ENCODE data around the gene CALN1. TPM values are rescaled to one million over a fixed set of nuclear protein-coding genes. Genes with fewer than 3 reads are reported as not detected.

The CALN1 gene
- polyA plus RNA-seq, 3 donors: under 0.01 TPM; not detected in 2

- H4K20me1 ChIP-seq (ENCODE audit: insufficient read depth, low read length): no peaks in the 10 kb centered on the region
- no peak overlapping the region for H3K9ac ChIP-seq (ENCODE audit: insufficient read depth, low read length, poor library complexity, severe bottlenecking)
- no peaks in the 10 kb centered on the region for H3K36me3 ChIP-seq (replicated peaks in 1 of 2; ENCODE audit: control insufficient read depth in 1 of 2, insufficient read depth in 2 of 2, low read length in 2 of 2)
- H3K4me1 ChIP-seq (ENCODE audit: control insufficient read depth in 1 of 2, insufficient read depth in 2 of 2, low read length in 2 of 2): no peaks in the 10 kb centered on the region
- Mint-ChIP-seq H3K27ac (no peak overlapping the region), H3K4me3 (no peak overlapping the region), H3K27me3 (ENCODE audit: low read depth in 3 of 3) (peaks cover 0 to 2% (median 2%) of the 10 kb centered on the region in 3 donors), H3K36me3 (no peaks in the 10 kb centered on the region), H3K9me3 (peaks cover 2 to 17% (median 8%) of the 10 kb centered on the region in 7 donors), H3K4me1 (no peaks in the 10 kb centered on the region)
- no peak overlapping the region for H3K27ac ChIP-seq (ENCODE audit: low read depth in 1 of 2, low read length in 2 of 2)
- no peak overlapping the region for H3K4me3 ChIP-seq (replicated peaks in 1 of 3; ENCODE audit: low read depth in 2 of 3, low read length in 3 of 3)
- H3K79me2 ChIP-seq (ENCODE audit: insufficient read depth, low read length): no peaks in the 10 kb centered on the region
- DNase-seq: no peak
- intact Hi-C loops (cut with micrococcal nuclease): no loop called here
- H3K4me2 ChIP-seq (replicated peaks; ENCODE audit: extremely low read depth, low read length, poor library complexity, severe bottlenecking): no peak overlapping the region
- no peaks in the 10 kb centered on the region for H3K27me3 ChIP-seq (ENCODE audit: control insufficient read depth in 2 of 2, insufficient read depth in 2 of 2, low read length in 2 of 2)
- TF ChIP-seq CTCF (IDR thresholded peaks at IDR 0.05): no peak
- no peak overlapping the region for H2AFZ ChIP-seq (ENCODE audit: insufficient read depth, low read depth, low read length, poor library complexity, severe bottlenecking)
- peaks cover 5 to 21% of the 10 kb centered on the region in 2 donors for H3K9me3 ChIP-seq (replicated peaks in 1 of 2; ENCODE audit: control insufficient read depth in 1 of 2, insufficient read depth in 1 of 2, low read length in 2 of 2)
- 98% methylated on average over 5 of the region's 5 CpGs for WGBS (ENCODE audit: insufficient coverage)
Observed at GRCh38 chr7:71746006-71746405, 666.1 kb downstream of the CALN1 start.

GRCh38 chr7:71740174-71740560 lies 672.0 kb downstream of the CALN1 start:
- WGBS (ENCODE audit: insufficient coverage): 100% methylated on average over 3 of the region's 5 CpGs
- no peak overlapping the region for H3K9ac ChIP-seq (ENCODE audit: insufficient read depth, low read length, poor library complexity, severe bottlenecking)

More at GRCh38 chr7:71740174-71740560, 672.0 kb downstream of the CALN1 start:
- Histone ChIP-seq H3K27ac (ENCODE audit: low read depth in 1 of 2, low read length in 2 of 2) (no peak overlapping the region), H3K79me2 (ENCODE audit: insufficient read depth, low read length) (no peaks in the 10 kb centered on the region), H3K9me3 (replicated peaks in 1 of 2; ENCODE audit: control insufficient read depth in 1 of 2, insufficient read depth in 1 of 2, low read length in 2 of 2) (no peaks in the 10 kb centered on the region), H3K27me3 (ENCODE audit: control insufficient read depth in 2 of 2, insufficient read depth in 2 of 2, low read length in 2 of 2) (no peaks in the 10 kb centered on the region), H3K4me3 (replicated peaks in 1 of 3; ENCODE audit: low read depth in 2 of 3, low read length in 3 of 3) (no peak overlapping the region), H4K20me1 (ENCODE audit: insufficient read depth, low read length) (no peaks in the 10 kb centered on the region), H2AFZ (ENCODE audit: insufficient read depth, low read depth, low read length, poor library complexity, severe bottlenecking) (no peak overlapping the region), H3K4me1 (ENCODE audit: control insufficient read depth in 1 of 2, insufficient read depth in 2 of 2, low read length in 2 of 2) (no peaks in the 10 kb centered on the region), H3K4me2 (replicated peaks; ENCODE audit: extremely low read depth, low read length, poor library complexity, severe bottlenecking) (no peak overlapping the region), H3K36me3 (replicated peaks in 1 of 2; ENCODE audit: control insufficient read depth in 1 of 2, insufficient read depth in 2 of 2, low read length in 2 of 2) (no peaks in the 10 kb centered on the region)
- H3K36me3 Mint-ChIP-seq: no peaks in the 10 kb centered on the region
- no peak for DNase-seq
- peaks cover 0 to 5% (median 0%) of the 10 kb centered on the region in 7 donors for H3K9me3 Mint-ChIP-seq
- intact Hi-C loops (cut with micrococcal nuclease): no loop called here
- no peaks in the 10 kb centered on the region for H3K4me1 Mint-ChIP-seq
- peaks cover 0 to 3% (median 0%) of the 10 kb centered on the region in 3 donors for H3K27me3 Mint-ChIP-seq (ENCODE audit: low read depth in 3 of 3)
- H3K4me3 Mint-ChIP-seq: no peak overlapping the region
- no peak for TF ChIP-seq CTCF (IDR thresholded peaks at IDR 0.05)
- no peak overlapping the region for H3K27ac Mint-ChIP-seq

Data from CD14-positive monocyte (primary cell).